Measurements from ENCODE around the gene EXOC1L. TPM values are rescaled to one million over a fixed set of nuclear protein-coding genes. Genes with fewer than 3 reads are reported as not detected.

EXOC1L gene
- total RNA-seq, 4 donors from 2014 or later, result not detected

DNA sequence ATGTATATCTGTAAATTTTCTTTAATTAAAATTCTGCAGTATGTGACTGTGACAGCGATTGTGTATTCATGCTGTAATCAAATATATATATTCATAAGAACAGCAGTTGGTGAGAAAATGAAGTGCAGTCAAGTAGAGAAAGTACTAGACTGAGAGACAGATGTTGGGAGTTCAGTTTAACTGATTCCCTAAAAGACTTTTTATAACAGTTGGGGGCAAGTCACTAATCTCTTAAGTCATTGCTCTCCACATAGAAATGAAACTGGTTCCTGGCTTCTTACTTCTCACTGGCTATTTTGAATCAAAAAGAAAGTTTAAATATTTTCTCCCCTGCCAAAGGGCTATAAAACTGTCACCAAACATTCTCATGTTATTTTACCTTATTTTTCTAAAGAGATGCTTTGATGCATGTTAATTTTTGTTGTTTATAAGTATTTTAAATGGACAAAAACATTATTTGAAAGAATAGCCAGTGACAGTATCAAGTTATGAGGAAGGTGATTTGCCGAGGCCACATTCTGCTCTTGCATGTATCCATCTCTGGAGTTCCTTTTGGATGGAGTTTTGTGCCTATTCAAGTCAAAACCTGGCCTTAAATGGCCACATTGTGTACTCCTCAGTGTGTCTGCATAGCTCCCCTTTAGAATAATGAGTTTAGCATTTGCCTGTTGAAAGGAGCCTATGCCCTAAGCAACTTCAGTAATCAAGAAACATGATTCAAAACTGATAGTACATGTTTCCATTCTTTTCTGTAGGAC is 64.7 kb downstream of the EXOC1L start:
- 74 to 81% methylated on average over 2 of the region's 2 CpGs for WGBS, 2 donors (ENCODE audit: low coverage in 1 of 2)
- H3K27me3 ChIP-seq, result no peaks in the 10 kb centered on the region

DNA sequence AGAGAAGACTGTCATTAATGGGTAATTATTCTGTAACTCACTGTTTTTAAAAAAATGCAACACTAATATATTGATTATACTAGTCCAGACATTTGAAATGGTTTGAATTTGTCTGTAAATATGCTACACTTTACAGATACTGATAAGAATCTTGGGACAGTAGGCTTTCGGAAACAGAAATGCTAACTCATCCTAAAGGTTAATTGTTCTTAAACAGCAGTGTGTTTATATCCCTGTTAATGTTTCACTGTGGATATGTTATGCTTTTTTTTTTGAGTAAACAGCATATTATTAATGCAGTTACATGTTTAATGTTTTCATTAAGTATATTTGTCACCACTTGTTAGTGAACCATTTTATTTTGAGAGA is 65.2 kb downstream of the EXOC1L start:
- no peak for ATAC-seq
- Histone ChIP-seq H3K4me1 (peaks cover 0 to 10% (median 0%) of the 10 kb centered on the region in 3 donors), H3K36me3 (peaks cover 0 to 57% of the 10 kb centered on the region in 2 donors), H3K27ac (no peak overlapping the region), H3K27me3 (no peaks in the 10 kb centered on the region), H3K4me3 (no peak overlapping the region), H3K9me3 (no peaks in the 10 kb centered on the region)
- TF ChIP-seq EP300 (IDR thresholded peaks at IDR 0.05), result no peak
- TF ChIP-seq, protein P1, sequence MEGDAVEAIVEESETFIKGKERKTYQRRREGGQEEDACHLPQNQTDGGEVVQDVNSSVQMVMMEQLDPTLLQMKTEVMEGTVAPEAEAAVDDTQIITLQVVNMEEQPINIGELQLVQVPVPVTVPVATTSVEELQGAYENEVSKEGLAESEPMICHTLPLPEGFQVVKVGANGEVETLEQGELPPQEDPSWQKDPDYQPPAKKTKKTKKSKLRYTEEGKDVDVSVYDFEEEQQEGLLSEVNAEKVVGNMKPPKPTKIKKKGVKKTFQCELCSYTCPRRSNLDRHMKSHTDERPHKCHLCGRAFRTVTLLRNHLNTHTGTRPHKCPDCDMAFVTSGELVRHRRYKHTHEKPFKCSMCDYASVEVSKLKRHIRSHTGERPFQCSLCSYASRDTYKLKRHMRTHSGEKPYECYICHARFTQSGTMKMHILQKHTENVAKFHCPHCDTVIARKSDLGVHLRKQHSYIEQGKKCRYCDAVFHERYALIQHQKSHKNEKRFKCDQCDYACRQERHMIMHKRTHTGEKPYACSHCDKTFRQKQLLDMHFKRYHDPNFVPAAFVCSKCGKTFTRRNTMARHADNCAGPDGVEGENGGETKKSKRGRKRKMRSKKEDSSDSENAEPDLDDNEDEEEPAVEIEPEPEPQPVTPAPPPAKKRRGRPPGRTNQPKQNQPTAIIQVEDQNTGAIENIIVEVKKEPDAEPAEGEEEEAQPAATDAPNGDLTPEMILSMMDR (IDR thresholded peaks at IDR 0.05), result no peak
- TF ChIP-seq POLR2A (IDR thresholded peaks at IDR 0.05), result no peak
- no peak for TF ChIP-seq POLR2AphosphoS5 (IDR thresholded peaks at IDR 0.05)
- 71 to 95% methylated on average over 1 of the region's 1 CpG for WGBS, 2 donors (ENCODE audit: low coverage in 1 of 2)

More for the DNA sequence above, 64.7 kb downstream of the EXOC1L start:
- no peak overlapping the region for H3K27ac ChIP-seq
- TF ChIP-seq POLR2AphosphoS5 (IDR thresholded peaks at IDR 0.05), result no peak
- no peak for TF ChIP-seq POLR2A (IDR thresholded peaks at IDR 0.05)
- TF ChIP-seq, protein P1 (IDR thresholded peaks at IDR 0.05), result no peak
- TF ChIP-seq EP300 (IDR thresholded peaks at IDR 0.05), result no peak
- peaks cover 0 to 58% of the 10 kb centered on the region in 2 donors for H3K36me3 ChIP-seq
- peaks cover 0 to 10% (median 0%) of the 10 kb centered on the region in 3 donors for H3K4me1 ChIP-seq
- H3K9me3 ChIP-seq, result no peaks in the 10 kb centered on the region
- no peak for ATAC-seq
- H3K4me3 ChIP-seq, result no peak overlapping the region

Small RNA genes within 50 kb of the gene (small RNA-seq; reads per million reads assigned to genes)
- 0 reads per million in 4 donors for gene RNU6-276P
- 0 reads per million in 4 donors for gene RNU6-652P

Other genes with a start within 250 kb of the EXOC1L start
- not detected for gene PDCL2, start 227.5 kb upstream of the EXOC1L start, total RNA-seq
- gene NMU, start 183.5 kb upstream of the EXOC1L start, total RNA-seq, result 1 to 10 TPM in 1 of 4 donors, not detected in 3; 1.6 TPM
- 10 to 100 TPM; 30.2 to 48.6 (median 38.8) TPM for gene EXOC1, start 33.9 kb downstream of the EXOC1L start, total RNA-seq
- 1 to 10 TPM; 4.5 to 5.3 (median 4.7) TPM for gene CEP135, start 129.2 kb downstream of the EXOC1L start, total RNA-seq

Measured in gastroesophageal sphincter (tissue), 4 donors.